ENCODE results near the gene C1orf21. TPM values are rescaled to one million over a fixed set of nuclear protein-coding genes. Genes with fewer than 3 reads are reported as not detected.

The C1orf21 gene
- total RNA-seq, 1 experiment from 2014 or later = 28.5 TPM

- no peak for TF ChIP-seq TP53 (CRISPR knock-in tag; IDR thresholded peaks at IDR 0.05)
- no peak for TF ChIP-seq NR1H2 (CRISPR knock-in tag; IDR thresholded peaks at IDR 0.05)
- TF ChIP-seq RORB (CRISPR knock-in tag; IDR thresholded peaks at IDR 0.05) = no peak
- TF ChIP-seq ZNF281 (CRISPR knock-in tag; IDR thresholded peaks at IDR 0.05) = no peak
- TF ChIP-seq TEAD4 (CRISPR knock-in tag; IDR thresholded peaks at IDR 0.05) = no peak
- TF ChIP-seq IRF1 (CRISPR knock-in tag; IDR thresholded peaks at IDR 0.05) = no peak
- no peak for TF ChIP-seq ZNF219 (CRISPR knock-in tag; IDR thresholded peaks at IDR 0.05; ENCODE audit: borderline replicate concordance)
- no peak for TF ChIP-seq TCF7 (CRISPR knock-in tag; IDR thresholded peaks at IDR 0.05; ENCODE audit: low read depth)
- TF ChIP-seq OVOL2 (CRISPR knock-in tag; IDR thresholded peaks at IDR 0.05; ENCODE audit: borderline replicate concordance) = no peak
- no peak for TF ChIP-seq ZNF317 (CRISPR knock-in tag; IDR thresholded peaks at IDR 0.05; ENCODE audit: borderline replicate concordance, low read depth)
- no peak for TF ChIP-seq CREB1 (CRISPR knock-in tag; IDR thresholded peaks at IDR 0.05)
- no peak for TF ChIP-seq KAT7 (CRISPR knock-in tag; IDR thresholded peaks at IDR 0.05; ENCODE audit: borderline replicate concordance)
- no peak for TF ChIP-seq ESRRA (CRISPR knock-in tag; IDR thresholded peaks at IDR 0.05; ENCODE audit: borderline replicate concordance)
- TF ChIP-seq PRDM15 (CRISPR knock-in tag; IDR thresholded peaks at IDR 0.05) = no peak
- 0 out of 2 replicates have a peak overlapping the region, but pooled peaks have one; percentile 6 for H3K27ac Mint-ChIP-seq
- no peaks in the 10 kb centered on the region for H3K36me3 Mint-ChIP-seq
- no peaks in the 10 kb centered on the region for H3K9me3 Mint-ChIP-seq
- ATAC-seq = no peak
- no peak overlapping the region for H3K4me3 Mint-ChIP-seq
- ChIA-PET CTCF (interaction anchor here (1.6 kb wide), 1 partner anchor 260 kb away, joined by 4 read pairs; no protein-coding TSS in a partner anchor), POLR2A (no interaction called here)
- no peak for DNase-seq (ENCODE audit: low spot score)
- no peaks in the 10 kb centered on the region for H3K27me3 Mint-ChIP-seq (ENCODE audit: low read depth)
- H3K4me1 Mint-ChIP-seq = peaks cover 51% of the 10 kb centered on the region
These were observed 17.3 kb downstream of the C1orf21 start for GRCh38 chr1:184403961-184404726.

GRCh38 chr1:184404727-184405027 is 17.8 kb downstream of the C1orf21 start:
- no peaks in the 10 kb centered on the region for H3K9me3 Mint-ChIP-seq
- peaks cover 54% of the 10 kb centered on the region for H3K4me1 Mint-ChIP-seq
- CTCF ChIA-PET = interaction anchor here (1.6 kb wide), 1 partner anchor 259 kb away, joined by 4 read pairs; no protein-coding TSS in a partner anchor
- H3K27ac Mint-ChIP-seq = 0 out of 2 replicates have a peak overlapping the region, but pooled peaks have one; percentile 6
- H3K27me3 Mint-ChIP-seq (ENCODE audit: low read depth) = no peaks in the 10 kb centered on the region
- DNase-seq (ENCODE audit: low spot score) (no peak), ATAC-seq (no peak)
- H3K36me3 Mint-ChIP-seq = no peaks in the 10 kb centered on the region
- POLR2A ChIA-PET = no interaction called here
- no peak overlapping the region for H3K4me3 Mint-ChIP-seq
- no peak for TF ChIP-seq ZNF416 (CRISPR knock-in tag; IDR thresholded peaks at IDR 0.05)
- TF ChIP-seq ZMAT4 (CRISPR knock-in tag; IDR thresholded peaks at IDR 0.05) = no peak
- no peak for TF ChIP-seq TEAD4 (CRISPR knock-in tag; IDR thresholded peaks at IDR 0.05)
- no peak for TF ChIP-seq PREB (CRISPR knock-in tag; IDR thresholded peaks at IDR 0.05; ENCODE audit: borderline replicate concordance)
- TF ChIP-seq ATF1 (CRISPR knock-in tag; IDR thresholded peaks at IDR 0.05) = no peak
- no peak for TF ChIP-seq SMAD3 (CRISPR knock-in tag; IDR thresholded peaks at IDR 0.05; ENCODE audit: borderline replicate concordance)
- no peak for TF ChIP-seq ZNF281 (CRISPR knock-in tag; IDR thresholded peaks at IDR 0.05)
- no peak for TF ChIP-seq HMGXB4 (CRISPR knock-in tag; IDR thresholded peaks at IDR 0.05)
- TF ChIP-seq ZNF263 (CRISPR knock-in tag; IDR thresholded peaks at IDR 0.05; ENCODE audit: low read depth) = no peak
- no peak for TF ChIP-seq ZNF219 (CRISPR knock-in tag; IDR thresholded peaks at IDR 0.05; ENCODE audit: borderline replicate concordance)

All from WTC11 (cell line).